Measurements from ENCODE around the gene SLC25A21.
"Not testable (repeated sequence)": the region's sequence is repeated elsewhere in the genome, so short reads cannot be mapped to it uniquely, and the experiment has no call there.

SLC25A21 gene

DNA sequence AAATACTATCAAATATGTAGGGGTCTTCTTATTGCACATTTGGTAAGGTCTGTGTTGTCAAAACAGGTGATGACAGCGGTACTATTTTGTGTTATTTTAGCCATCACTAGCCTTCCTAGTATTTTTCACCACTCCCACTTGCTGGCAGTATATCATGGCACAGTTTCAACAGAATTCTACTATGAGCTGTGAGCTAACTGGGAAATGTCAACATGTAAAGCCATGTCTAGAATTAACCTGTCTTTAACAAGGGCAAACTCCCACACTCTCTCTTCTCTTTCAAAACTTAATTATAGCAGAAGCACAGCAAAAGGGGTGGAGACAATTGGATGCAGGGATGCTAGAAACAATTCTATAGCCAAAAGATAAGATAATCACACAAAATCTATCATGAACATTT, 257.3 kb downstream of the SLC25A21 start:
- TF ChIP-seq POLR2AphosphoS5 (IDR thresholded peaks at IDR 0.05; ENCODE audit: low read depth, low read length) (no peak), TAF1 (IDR thresholded peaks at IDR 0.05; ENCODE audit: borderline replicate concordance, low read depth, low read length) (no peak), POLR2A (IDR thresholded peaks at IDR 0.05; ENCODE audit: low read depth, low read length) (no peak)
- FAIRE-seq (no peak), DNase-seq (ENCODE audit: insufficient read length) (no peak)

DNA sequence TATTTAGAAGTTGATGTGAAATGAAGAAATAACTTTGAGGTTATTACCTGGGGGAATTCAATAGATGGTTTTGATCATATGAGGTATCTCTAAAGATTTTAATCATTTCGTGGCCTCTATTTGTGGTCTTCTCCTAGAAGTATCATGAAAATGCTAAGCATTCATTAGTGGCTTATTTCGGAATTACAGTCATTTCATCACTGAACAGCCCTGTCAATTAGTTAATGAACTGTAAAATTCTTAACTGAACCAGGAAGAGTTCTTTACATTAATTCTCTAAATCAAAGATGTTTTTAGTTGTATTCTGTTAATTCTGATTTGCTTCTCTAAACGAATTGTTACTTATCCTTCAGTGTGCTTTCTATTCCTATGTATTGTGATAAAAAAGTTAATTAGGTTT, 261.8 kb downstream of the SLC25A21 start:
- FAIRE-seq (no peak), DNase-seq (ENCODE audit: insufficient read length) (no peak)
- TF ChIP-seq TAF1 (IDR thresholded peaks at IDR 0.05; ENCODE audit: borderline replicate concordance, low read depth, low read length): no peak

DNA sequence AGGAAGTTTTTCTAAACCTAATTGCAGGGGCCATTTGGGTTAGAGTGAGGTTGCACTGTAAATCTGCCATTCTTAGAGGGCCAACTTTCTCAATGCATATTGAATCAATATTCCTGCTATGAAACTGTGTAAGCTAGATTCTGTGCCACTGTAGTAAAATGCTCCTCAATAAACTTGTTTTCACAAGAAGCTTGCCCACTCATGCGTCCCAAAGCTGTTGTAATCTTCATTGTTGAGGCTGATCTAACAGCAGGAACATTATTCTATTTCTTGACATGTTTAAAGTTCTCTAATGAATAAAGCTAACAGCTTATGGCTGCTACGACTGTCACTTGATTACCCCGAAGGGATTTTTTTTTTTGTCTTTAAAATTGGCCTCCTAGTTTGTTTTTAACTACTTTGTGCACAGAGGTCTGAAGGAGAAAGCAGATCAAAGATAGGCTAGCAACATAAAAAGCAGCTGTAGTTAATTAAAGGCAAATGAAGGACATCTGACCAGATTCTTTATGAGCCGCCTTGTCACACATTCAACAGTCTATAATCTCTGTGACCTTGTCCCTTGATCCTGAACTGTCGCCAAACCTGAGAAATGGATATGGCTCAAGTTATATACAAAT, 267.0 kb downstream of the SLC25A21 start:
- FAIRE-seq: no peak
- TF ChIP-seq POLR2AphosphoS5 (IDR thresholded peaks at IDR 0.05; ENCODE audit: low read depth, low read length): no peak
- no peak for TF ChIP-seq POLR2A (IDR thresholded peaks at IDR 0.05; ENCODE audit: low read depth, low read length)
- no peak for TF ChIP-seq TAF1 (IDR thresholded peaks at IDR 0.05; ENCODE audit: borderline replicate concordance, low read depth, low read length)
- DNase-seq (ENCODE audit: insufficient read length): no peak

DNA sequence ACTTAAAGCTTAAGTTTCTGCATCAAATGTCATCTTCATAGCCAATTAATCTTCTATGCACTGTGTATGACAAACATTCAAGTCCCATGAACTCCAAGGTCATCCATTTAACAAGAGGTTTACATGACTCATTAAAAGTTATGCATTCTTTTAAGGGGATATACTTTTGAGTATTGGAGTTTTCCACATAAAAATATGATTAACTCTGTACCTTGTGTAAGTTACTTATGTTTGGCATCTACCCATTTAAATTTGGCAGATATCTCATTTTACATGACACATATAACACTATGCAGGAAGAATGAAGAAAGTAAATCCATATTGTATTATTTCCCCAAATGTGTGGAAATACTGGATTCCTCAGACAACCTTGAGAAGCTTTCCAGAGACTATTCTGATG, 270.5 kb downstream of the SLC25A21 start:
- FAIRE-seq (no peak), DNase-seq (ENCODE audit: insufficient read length) (no peak)
- TF ChIP-seq TAF1 (IDR thresholded peaks at IDR 0.05; ENCODE audit: borderline replicate concordance, low read depth, low read length): no peak
- TF ChIP-seq POLR2A (IDR thresholded peaks at IDR 0.05; ENCODE audit: low read depth, low read length): no peak
- TF ChIP-seq POLR2AphosphoS5 (IDR thresholded peaks at IDR 0.05; ENCODE audit: low read depth, low read length): no peak

DNA sequence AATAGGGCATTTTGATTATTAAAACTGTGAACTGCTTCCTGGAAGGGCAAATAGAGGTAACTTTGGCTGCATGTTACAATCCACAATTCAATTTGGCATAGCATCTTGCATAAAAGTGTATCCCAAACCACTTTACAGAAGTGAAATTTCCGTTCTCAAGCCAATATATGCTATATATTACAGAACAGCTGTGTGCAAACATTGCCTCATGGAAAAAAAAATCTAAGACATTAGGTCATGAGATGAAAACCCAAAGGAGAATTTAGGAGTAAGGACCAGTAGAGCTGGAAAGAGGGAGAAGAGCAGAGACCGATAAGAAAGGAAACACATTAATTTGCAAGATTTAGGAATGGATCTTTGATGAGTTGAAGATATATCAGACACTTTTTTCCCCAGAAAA, 271.6 kb downstream of the SLC25A21 start:
- FAIRE-seq (no peak), DNase-seq (ENCODE audit: insufficient read length) (no peak)
- TF ChIP-seq TAF1 (IDR thresholded peaks at IDR 0.05; ENCODE audit: borderline replicate concordance, low read depth, low read length) (no peak), POLR2AphosphoS5 (IDR thresholded peaks at IDR 0.05; ENCODE audit: low read depth, low read length) (no peak), POLR2A (IDR thresholded peaks at IDR 0.05; ENCODE audit: low read depth, low read length) (no peak)

DNA sequence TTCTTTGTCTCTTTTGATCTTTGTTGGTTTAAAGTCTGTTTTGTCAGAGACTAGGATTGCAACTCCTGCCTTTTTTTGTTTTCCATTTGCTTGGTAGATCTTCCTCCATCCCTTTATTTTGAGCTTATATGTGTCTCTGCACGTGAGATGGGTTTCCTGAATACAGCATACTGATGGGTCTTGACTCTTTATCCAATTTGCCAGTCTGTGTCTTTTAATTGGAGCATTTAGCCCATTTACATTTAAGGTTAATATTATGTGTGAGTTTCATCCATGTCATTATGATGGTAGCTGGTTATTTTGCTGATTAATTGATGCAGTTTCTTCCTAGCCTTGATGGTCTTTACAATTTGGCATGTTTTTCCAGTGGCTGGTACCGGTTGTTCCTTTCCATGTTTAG, 276.1 kb downstream of the SLC25A21 start:
- FAIRE-seq; DNase-seq (ENCODE audit: insufficient read length): not testable (repeated sequence)

DNA sequence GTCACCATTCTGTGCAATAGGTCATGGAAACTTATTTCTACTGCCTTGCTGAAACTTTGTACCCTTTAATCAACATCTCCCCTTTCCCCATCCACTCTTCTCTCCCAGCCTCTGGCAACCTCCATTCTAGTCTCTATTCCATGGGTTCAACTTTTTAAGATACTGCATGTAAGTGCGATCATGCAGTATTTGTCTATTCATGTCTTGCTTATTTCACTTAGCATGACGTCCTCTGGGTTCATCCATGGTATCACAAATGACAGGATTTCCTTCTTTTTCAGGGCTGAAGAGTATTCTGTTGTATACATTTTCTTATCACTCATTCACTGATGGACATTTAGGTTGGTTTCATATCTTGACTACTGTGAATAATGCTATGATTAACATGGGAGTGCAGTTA, 288.4 kb downstream of the SLC25A21 start:
- TF ChIP-seq POLR2AphosphoS5 (IDR thresholded peaks at IDR 0.05; ENCODE audit: low read depth, low read length) (no peak), POLR2A (IDR thresholded peaks at IDR 0.05; ENCODE audit: low read depth, low read length) (no peak)
- FAIRE-seq: no peak
- no peak for DNase-seq (ENCODE audit: insufficient read length)

DNA sequence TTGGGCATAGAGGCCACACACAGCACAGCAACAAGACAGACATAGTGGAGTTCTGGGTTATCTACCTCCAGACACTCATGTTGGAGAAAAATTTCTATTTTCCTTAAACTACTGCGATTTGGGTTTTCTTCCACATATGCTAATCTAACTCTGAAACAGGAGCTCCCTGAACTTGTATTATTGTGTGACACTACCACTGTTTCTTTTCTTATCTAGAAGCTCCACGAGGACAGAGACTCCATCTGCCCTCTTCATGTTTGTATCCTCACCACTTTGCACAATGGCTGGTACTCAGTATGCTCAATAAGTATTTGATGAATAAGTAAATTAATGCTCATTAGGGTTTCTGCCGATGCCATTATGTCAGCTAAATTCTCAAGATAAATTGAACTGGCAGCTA, 292.1 kb downstream of the SLC25A21 start:
- TF ChIP-seq TAF1 (IDR thresholded peaks at IDR 0.05; ENCODE audit: borderline replicate concordance, low read depth, low read length) (no peak), POLR2A (IDR thresholded peaks at IDR 0.05; ENCODE audit: low read depth, low read length) (no peak), POLR2AphosphoS5 (IDR thresholded peaks at IDR 0.05; ENCODE audit: low read depth, low read length) (no peak)
- no peak for FAIRE-seq
- DNase-seq (ENCODE audit: insufficient read length): no peak

DNA sequence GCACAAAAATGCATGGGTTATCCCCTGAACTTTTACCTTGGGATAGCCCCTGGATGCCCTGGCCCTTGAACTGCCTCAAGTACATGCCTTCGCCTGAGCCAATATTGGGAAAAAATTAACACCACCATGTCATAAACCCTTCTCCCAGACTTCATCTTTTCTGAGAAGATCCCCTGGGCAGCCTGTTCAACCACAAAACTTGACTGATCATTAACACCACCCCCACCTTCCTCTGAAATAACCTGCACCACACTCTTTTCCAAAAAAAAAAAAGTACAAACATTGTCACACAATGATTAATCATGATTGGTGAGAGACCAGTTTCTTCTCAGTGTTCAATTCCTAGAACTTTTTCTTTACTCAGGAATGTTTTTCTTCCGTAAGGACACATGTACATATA, 292.8 kb downstream of the SLC25A21 start:
- DNase-seq (ENCODE audit: insufficient read length) (no peak), FAIRE-seq (no peak)

DNA sequence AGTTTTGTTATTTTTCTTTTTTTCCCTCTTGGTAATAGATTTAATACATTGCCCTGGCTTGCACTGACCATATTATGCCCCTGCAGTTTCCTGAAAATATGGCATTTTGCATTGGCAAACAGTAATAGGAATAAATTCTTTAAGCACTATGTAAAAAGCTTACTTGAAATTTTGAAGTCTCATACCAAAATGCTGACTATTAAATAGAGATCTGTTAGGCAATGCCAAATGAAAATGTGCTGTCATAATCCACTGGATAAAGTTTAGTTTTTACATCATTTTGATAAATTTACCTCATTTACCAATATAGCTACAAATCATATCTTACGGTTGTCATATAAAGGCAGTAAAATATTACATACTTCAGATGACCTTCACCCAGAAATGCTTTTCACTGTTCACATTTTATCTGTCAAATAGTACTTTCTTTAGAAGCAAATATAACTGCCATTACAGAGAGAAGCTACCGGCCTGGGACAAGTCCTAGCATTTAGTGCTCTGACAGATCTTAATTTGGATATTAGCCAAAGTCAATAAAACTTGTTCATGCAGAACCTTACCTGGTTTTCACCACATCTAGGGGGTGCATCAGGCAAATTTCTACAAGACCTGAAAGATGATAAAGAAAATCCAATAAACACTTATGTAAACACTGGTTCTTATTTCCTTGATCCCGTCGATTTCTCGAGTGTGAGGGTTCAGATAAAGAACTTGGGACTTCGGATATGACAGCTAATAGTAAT, 297.8 kb downstream of the SLC25A21 start:
- no peak for FAIRE-seq
- TF ChIP-seq TAF1 (IDR thresholded peaks at IDR 0.05; ENCODE audit: borderline replicate concordance, low read depth, low read length) (no peak), POLR2A (IDR thresholded peaks at IDR 0.05; ENCODE audit: low read depth, low read length) (no peak), POLR2AphosphoS5 (IDR thresholded peaks at IDR 0.05; ENCODE audit: low read depth, low read length) (no peak)
- DNase-seq (ENCODE audit: insufficient read length): no peak

More for the DNA sequence above, 292.8 kb downstream of the SLC25A21 start:
- TF ChIP-seq POLR2A (IDR thresholded peaks at IDR 0.05; ENCODE audit: low read depth, low read length) (no peak), TAF1 (IDR thresholded peaks at IDR 0.05; ENCODE audit: borderline replicate concordance, low read depth, low read length) (no peak), POLR2AphosphoS5 (IDR thresholded peaks at IDR 0.05; ENCODE audit: low read depth, low read length) (no peak)

DNA sequence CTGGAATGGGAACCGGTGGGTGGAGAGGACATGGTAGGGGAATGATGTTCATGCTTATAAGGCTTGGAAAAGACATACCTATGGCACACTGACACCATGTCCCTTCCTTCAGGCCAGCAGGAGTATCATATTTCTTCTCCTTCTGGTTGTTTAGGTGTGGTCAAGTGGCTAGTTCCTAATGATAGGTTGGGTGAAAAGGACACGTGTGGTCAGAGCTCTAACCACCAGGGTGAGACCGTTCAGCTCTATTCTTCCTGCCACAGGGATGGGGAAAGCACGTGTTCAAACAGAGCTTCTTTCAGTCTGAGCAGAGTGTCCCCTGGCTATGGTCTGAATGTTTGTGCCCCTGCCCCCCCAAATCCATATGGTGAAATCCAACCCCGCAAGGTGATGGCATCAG, 301.6 kb downstream of the SLC25A21 start:
- no peak for TF ChIP-seq TAF1 (IDR thresholded peaks at IDR 0.05; ENCODE audit: borderline replicate concordance, low read depth, low read length)
- TF ChIP-seq POLR2AphosphoS5 (IDR thresholded peaks at IDR 0.05; ENCODE audit: low read depth, low read length): no peak
- TF ChIP-seq POLR2A (IDR thresholded peaks at IDR 0.05; ENCODE audit: low read depth, low read length): no peak
- DNase-seq (ENCODE audit: insufficient read length) (no peak), FAIRE-seq (no peak)

DNA sequence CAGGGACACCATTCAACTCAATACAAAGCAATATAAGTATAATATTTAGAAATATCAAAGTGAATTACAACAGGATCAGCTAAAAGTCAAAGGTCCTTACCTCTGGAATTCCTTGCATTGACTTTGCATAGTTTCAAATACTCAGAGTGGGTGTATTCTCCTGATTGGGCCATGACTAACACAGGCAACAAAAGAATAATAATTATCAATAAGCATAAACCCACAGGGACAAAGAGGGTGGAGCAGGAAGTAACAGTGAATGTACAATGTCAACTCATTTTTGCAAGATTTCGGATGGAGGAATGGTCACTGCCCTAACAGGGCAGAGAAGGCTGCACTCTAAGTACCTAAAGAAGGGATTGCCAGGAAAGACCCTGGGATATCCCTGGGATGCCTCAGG, 303.3 kb downstream of the SLC25A21 start:
- no peak for FAIRE-seq

More for the DNA sequence above, 303.3 kb downstream of the SLC25A21 start:
- TF ChIP-seq POLR2AphosphoS5 (IDR thresholded peaks at IDR 0.05; ENCODE audit: low read depth, low read length) (no peak), TAF1 (IDR thresholded peaks at IDR 0.05; ENCODE audit: borderline replicate concordance, low read depth, low read length) (no peak), POLR2A (IDR thresholded peaks at IDR 0.05; ENCODE audit: low read depth, low read length) (no peak)
- DNase-seq (ENCODE audit: insufficient read length): no peak
